ENCODE data around the gene CHMP4B. TPM values are rescaled to one million over a fixed set of nuclear protein-coding genes. Genes with fewer than 3 reads are reported as not detected.
A peak's percentile ranks its signal among the peaks of the same experiment; 100 is the strongest.

The CHMP4B gene
- total RNA-seq, 1 experiment from 2014 or later = 72.5 TPM

DNA sequence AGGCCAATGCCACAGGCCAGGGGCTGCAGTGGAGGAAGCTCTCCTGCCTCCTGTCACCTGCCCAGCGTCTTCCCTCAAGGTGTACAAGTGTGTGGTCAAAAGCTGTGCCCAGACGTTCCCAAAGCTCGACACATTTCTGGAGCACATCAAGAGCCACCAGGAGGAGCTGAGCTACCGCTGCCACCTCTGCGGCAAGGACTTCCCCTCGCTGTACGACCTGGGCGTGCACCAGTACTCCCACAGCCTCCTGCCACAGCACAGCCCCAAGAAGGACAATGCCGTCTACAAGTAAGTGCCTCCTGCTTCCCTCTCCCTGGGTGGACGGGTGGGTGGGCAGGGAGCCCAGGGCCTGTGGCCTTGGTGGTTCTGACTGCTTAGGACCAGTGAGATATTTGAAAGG lies 41.1 kb upstream of the CHMP4B start:
- no peaks in the 10 kb centered on the region for H3K9me3 Mint-ChIP-seq
- no peak overlapping the region for H3K27ac Mint-ChIP-seq
- ATAC-seq (no peak), DNase-seq (ENCODE audit: low spot score) (no peak)
- H3K4me3 Mint-ChIP-seq = no peak overlapping the region
- ChIA-PET CTCF (interaction anchor here (1.1 kb wide), 1 partner anchor 22 kb away, joined by 3 read pairs; no protein-coding TSS in a partner anchor), POLR2A (no interaction called here)
- peaks cover 7% of the 10 kb centered on the region for H3K4me1 Mint-ChIP-seq
- H3K27me3 Mint-ChIP-seq (ENCODE audit: low read depth) = no peaks in the 10 kb centered on the region
- H3K36me3 Mint-ChIP-seq = peaks cover 9% of the 10 kb centered on the region
- TF ChIP-seq SMAD3 (CRISPR knock-in tag; IDR thresholded peaks at IDR 0.05; ENCODE audit: borderline replicate concordance) = no peak

DNA sequence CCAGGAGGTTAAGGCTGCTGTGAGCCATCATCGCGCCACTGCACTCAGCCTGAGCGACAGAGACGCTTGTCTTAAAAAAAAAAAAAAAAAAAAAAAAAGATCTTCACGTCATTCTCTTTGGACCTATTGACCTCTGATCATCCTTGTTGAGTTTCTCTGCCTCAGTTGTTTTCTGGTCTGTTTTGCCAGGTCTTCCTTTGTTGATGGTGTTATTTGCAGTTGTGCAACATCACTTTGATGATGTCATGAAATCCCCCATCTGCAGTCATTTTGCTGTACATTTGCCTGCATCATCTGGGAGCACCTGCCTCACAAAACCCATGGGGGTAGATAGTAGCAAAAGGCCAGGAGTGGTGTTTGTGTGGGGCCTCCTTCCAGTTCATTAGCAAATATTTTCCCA lies 39.2 kb upstream of the CHMP4B start:
- ChIA-PET POLR2A (no interaction called here), CTCF (no interaction called here)
- no peak for ATAC-seq
- TF ChIP-seq SOX15 (CRISPR knock-in tag; IDR thresholded peaks at IDR 0.05) (no peak), SP1 (CRISPR knock-in tag; conservative IDR thresholded peaks at IDR 0.05) (no peak), GRHL2 (CRISPR knock-in tag; IDR thresholded peaks at IDR 0.05; ENCODE audit: insufficient replicate concordance, severe bottlenecking) (no peak), FOXJ3 (CRISPR knock-in tag; IDR thresholded peaks at IDR 0.05; ENCODE audit: borderline replicate concordance) (no peak)
- H3K27ac Mint-ChIP-seq = 0 out of 2 replicates have a peak overlapping the region, but pooled peaks have one; percentile 76
- peaks cover 7% of the 10 kb centered on the region for H3K4me1 Mint-ChIP-seq
- no peaks in the 10 kb centered on the region for H3K9me3 Mint-ChIP-seq
- H3K4me3 Mint-ChIP-seq = no peak overlapping the region
- no peak for DNase-seq (ENCODE audit: low spot score)
- no peaks in the 10 kb centered on the region for H3K27me3 Mint-ChIP-seq (ENCODE audit: low read depth)
- H3K36me3 Mint-ChIP-seq = peaks cover 5% of the 10 kb centered on the region; the same call in 1 of the 2 replicates

DNA sequence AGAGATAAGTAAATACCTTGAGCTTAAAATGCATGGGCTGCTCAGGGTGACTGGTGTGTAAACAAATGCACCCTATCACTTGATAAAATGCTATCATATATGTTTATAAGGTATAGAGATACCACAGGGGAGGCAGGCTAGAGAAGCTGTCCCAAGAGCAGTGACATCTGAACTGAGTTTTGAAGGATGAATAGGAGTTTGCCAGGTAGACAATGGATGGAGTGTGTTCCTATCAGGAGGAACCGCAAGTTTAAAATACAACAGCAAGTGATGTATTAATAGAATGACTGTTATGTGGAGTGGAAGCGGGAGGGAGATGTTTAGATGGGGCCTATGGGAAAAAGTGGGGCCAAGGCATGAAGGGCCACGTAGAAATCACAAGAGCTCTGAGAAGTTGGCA lies 38.7 kb upstream of the CHMP4B start:
- Mint-ChIP-seq H3K4me1 (peaks cover 7% of the 10 kb centered on the region), H3K9me3 (no peaks in the 10 kb centered on the region), H3K27me3 (ENCODE audit: low read depth) (no peaks in the 10 kb centered on the region), H3K27ac (no peak overlapping the region), H3K36me3 (peaks cover 5% of the 10 kb centered on the region; the same call in 1 of the 2 replicates), H3K4me3 (no peak overlapping the region)
- ATAC-seq = no peak
- no peak for DNase-seq (ENCODE audit: low spot score)
- CTCF ChIA-PET = no interaction called here
- TF ChIP-seq JUN (CRISPR knock-in tag; IDR thresholded peaks at IDR 0.05) (no peak), SMAD3 (CRISPR knock-in tag; IDR thresholded peaks at IDR 0.05; ENCODE audit: borderline replicate concordance) (no peak)
- POLR2A ChIA-PET = no interaction called here

DNA sequence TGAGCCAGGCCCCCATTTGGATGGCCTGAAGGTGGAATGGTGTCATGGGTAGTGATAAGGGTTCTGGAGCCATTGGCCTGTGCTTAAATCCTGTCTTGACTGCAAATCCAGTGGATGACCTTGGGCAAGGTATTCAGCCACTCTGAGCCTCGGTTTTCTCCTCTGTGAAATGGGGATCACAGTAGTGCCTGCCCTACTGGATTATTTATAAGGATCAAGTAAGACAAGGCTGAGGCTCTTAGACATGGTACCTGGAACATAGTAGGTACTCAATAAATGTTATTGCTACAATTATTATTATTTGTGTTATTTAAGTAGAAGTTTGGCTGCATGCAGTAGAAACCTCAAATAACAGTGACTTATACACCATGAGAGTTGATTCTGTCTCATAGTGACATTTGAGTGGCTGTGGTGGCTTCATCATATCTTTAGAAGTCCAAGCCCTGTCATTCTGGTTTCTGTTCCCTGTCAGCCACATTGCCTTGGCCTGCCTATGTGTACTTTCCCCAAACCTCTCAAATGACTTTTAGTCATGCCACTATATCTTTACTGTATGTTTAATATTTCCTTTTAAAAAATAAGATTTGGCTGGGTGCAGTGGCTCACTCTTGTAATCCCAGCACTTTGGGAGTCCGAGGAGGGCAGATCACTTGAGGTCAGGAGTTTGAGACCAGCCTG lies 37.6 kb upstream of the CHMP4B start:
- H3K27me3 Mint-ChIP-seq (ENCODE audit: low read depth) = no peaks in the 10 kb centered on the region
- H3K36me3 Mint-ChIP-seq = no peaks in the 10 kb centered on the region
- no peak overlapping the region for H3K4me3 Mint-ChIP-seq
- peaks cover 5% of the 10 kb centered on the region for H3K4me1 Mint-ChIP-seq
- POLR2A ChIA-PET = interaction anchor here (0.6 kb wide), 1 partner anchor 35 kb away, joined by 5 read pairs; no protein-coding TSS in a partner anchor
- ATAC-seq (no peak), DNase-seq (ENCODE audit: low spot score) (no peak)
- H3K27ac Mint-ChIP-seq = no peak overlapping the region
- H3K9me3 Mint-ChIP-seq = no peaks in the 10 kb centered on the region
- CTCF ChIA-PET = interaction anchor here (1.2 kb wide), 1 partner anchor 90 kb away, joined by 4 read pairs; no protein-coding TSS in a partner anchor
- TF ChIP-seq, protein P1, sequence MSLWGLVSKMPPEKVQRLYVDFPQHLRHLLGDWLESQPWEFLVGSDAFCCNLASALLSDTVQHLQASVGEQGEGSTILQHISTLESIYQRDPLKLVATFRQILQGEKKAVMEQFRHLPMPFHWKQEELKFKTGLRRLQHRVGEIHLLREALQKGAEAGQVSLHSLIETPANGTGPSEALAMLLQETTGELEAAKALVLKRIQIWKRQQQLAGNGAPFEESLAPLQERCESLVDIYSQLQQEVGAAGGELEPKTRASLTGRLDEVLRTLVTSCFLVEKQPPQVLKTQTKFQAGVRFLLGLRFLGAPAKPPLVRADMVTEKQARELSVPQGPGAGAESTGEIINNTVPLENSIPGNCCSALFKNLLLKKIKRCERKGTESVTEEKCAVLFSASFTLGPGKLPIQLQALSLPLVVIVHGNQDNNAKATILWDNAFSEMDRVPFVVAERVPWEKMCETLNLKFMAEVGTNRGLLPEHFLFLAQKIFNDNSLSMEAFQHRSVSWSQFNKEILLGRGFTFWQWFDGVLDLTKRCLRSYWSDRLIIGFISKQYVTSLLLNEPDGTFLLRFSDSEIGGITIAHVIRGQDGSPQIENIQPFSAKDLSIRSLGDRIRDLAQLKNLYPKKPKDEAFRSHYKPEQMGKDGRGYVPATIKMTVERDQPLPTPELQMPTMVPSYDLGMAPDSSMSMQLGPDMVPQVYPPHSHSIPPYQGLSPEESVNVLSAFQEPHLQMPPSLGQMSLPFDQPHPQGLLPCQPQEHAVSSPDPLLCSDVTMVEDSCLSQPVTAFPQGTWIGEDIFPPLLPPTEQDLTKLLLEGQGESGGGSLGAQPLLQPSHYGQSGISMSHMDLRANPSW (CRISPR knock-in tag; conservative IDR thresholded peaks at IDR 0.05; ENCODE audit: low read depth) = no peak
- no peak for TF ChIP-seq SMAD4 (CRISPR knock-in tag; IDR thresholded peaks at IDR 0.05)

DNA sequence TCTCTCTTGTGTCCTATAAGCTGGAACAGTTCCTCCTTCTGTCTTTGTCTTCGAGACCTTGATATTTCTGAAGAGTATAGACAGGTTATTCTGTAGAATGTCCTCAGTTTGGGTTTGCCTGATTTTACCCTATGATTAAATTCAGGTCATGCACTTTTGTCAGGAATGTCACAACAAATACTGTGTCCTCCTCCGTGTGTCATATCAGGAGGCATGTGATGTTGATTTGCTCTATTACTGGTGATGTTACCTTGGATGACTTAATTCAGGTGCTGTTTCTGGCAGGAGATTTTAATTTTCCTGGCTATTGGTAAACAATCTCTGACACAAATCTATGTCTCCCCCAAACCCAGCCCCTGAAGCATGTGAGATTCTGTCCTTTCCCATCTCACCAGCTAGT lies 33.3 kb upstream of the CHMP4B start:
- Mint-ChIP-seq H3K27me3 (ENCODE audit: low read depth) (no peaks in the 10 kb centered on the region), H3K36me3 (peaks cover 3% of the 10 kb centered on the region; the same call in 1 of the 2 replicates), H3K27ac (no peak overlapping the region), H3K4me1 (no peaks in the 10 kb centered on the region), H3K4me3 (no peak overlapping the region), H3K9me3 (no peaks in the 10 kb centered on the region)
- no peak for DNase-seq (ENCODE audit: low spot score)
- ChIA-PET CTCF (no interaction called here), POLR2A (no interaction called here)
- ATAC-seq = no peak
- TF ChIP-seq JAZF1 (CRISPR knock-in tag; IDR thresholded peaks at IDR 0.05) (no peak), MXD4 (CRISPR knock-in tag; IDR thresholded peaks at IDR 0.05; ENCODE audit: borderline replicate concordance) (no peak), TP53 (CRISPR knock-in tag; IDR thresholded peaks at IDR 0.05) (no peak), TEAD4 (CRISPR knock-in tag; IDR thresholded peaks at IDR 0.05) (no peak), ATF1 (CRISPR knock-in tag; IDR thresholded peaks at IDR 0.05) (no peak)
- TF ChIP-seq, protein P2, sequence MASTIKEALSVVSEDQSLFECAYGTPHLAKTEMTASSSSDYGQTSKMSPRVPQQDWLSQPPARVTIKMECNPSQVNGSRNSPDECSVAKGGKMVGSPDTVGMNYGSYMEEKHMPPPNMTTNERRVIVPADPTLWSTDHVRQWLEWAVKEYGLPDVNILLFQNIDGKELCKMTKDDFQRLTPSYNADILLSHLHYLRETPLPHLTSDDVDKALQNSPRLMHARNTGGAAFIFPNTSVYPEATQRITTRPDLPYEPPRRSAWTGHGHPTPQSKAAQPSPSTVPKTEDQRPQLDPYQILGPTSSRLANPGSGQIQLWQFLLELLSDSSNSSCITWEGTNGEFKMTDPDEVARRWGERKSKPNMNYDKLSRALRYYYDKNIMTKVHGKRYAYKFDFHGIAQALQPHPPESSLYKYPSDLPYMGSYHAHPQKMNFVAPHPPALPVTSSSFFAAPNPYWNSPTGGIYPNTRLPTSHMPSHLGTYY (CRISPR knock-in tag; IDR thresholded peaks at IDR 0.05) = no peak
- TF ChIP-seq, protein P3, sequence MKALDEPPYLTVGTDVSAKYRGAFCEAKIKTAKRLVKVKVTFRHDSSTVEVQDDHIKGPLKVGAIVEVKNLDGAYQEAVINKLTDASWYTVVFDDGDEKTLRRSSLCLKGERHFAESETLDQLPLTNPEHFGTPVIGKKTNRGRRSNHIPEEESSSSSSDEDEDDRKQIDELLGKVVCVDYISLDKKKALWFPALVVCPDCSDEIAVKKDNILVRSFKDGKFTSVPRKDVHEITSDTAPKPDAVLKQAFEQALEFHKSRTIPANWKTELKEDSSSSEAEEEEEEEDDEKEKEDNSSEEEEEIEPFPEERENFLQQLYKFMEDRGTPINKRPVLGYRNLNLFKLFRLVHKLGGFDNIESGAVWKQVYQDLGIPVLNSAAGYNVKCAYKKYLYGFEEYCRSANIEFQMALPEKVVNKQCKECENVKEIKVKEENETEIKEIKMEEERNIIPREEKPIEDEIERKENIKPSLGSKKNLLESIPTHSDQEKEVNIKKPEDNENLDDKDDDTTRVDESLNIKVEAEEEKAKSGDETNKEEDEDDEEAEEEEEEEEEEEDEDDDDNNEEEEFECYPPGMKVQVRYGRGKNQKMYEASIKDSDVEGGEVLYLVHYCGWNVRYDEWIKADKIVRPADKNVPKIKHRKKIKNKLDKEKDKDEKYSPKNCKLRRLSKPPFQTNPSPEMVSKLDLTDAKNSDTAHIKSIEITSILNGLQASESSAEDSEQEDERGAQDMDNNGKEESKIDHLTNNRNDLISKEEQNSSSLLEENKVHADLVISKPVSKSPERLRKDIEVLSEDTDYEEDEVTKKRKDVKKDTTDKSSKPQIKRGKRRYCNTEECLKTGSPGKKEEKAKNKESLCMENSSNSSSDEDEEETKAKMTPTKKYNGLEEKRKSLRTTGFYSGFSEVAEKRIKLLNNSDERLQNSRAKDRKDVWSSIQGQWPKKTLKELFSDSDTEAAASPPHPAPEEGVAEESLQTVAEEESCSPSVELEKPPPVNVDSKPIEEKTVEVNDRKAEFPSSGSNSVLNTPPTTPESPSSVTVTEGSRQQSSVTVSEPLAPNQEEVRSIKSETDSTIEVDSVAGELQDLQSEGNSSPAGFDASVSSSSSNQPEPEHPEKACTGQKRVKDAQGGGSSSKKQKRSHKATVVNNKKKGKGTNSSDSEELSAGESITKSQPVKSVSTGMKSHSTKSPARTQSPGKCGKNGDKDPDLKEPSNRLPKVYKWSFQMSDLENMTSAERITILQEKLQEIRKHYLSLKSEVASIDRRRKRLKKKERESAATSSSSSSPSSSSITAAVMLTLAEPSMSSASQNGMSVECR (CRISPR knock-in tag; IDR thresholded peaks at IDR 0.05; ENCODE audit: borderline replicate concordance) = no peak
